Lower lobe of right lung (tissue), 2 donors: ENCODE measurements around the gene CDH15. TPM values are rescaled to one million over a fixed set of nuclear protein-coding genes. Genes with fewer than 3 reads are reported as not detected.

Experiments used
- ATAC-seq, 2 donors: fragments of 200-7000 bp; cut with Tn5 transposase; one replicate each; pipeline ENCODE4 v1.9.1; 2020 to 2022; ENCODE audit warnings: mild to moderate bottlenecking in 2 of 2, moderate library complexity in 2 of 2
- DNase-seq: peaks from one replicate; pipeline ENCODE4 v3.0.0-alpha.2; 2020
- H3K27ac ChIP-seq: fragments of 200-600 bp; one replicate; pipeline ENCODE4 v1.8.0; 2022
- H3K27me3 ChIP-seq: fragments of 200-600 bp; one replicate; pipeline ENCODE4 v1.8.0; 2022; ENCODE audit warnings: low read depth
- H3K36me3 ChIP-seq: fragments of 200-600 bp; one replicate; pipeline ENCODE4 v1.8.0; 2022; ENCODE audit warnings: mild to moderate bottlenecking
- H3K4me1 ChIP-seq: fragments of 200-600 bp; one replicate; pipeline ENCODE4 v1.8.0; 2022
- H3K4me3 ChIP-seq: fragments of 200-600 bp; one replicate; pipeline ENCODE4 v1.8.0; 2022; ENCODE audit warnings: mild to moderate bottlenecking
- H3K9me3 ChIP-seq: fragments of 200-600 bp; one replicate; pipeline ENCODE4 v1.8.0; 2022
- CTCF ChIP-seq: fragments of 200-600 bp; IDR thresholded peaks from one replicate; pipeline ENCODE4 v1.8.0; 2022; ENCODE audit warnings: antibody characterized with exemption, mild to moderate bottlenecking
- intact Hi-C: fragments of 100-400 bp; cut with DNase I; formaldehyde crosslinking; loops from one replicate; pipeline ENCODE4 v1.11.0; 2022
- total RNA-seq: library from RNA; stranded (reverse); fragmentation: NEBNext Ultra II Directional; extraction: Animal tissue kit (Norgen Biotek cat#: 25700); gene quantifications from one replicate; pipeline ENCODE4 v1.2.1, GENCODE V29; 2021
- donor health status: DM: no; HTN: yes; CAD: no; lungs with severe emphysema.

CDH15 gene
- total RNA-seq, 1 donor from 2014 or later = 0.50 TPM

GRCh38 chr16:89130448-89130847, 41.1 kb upstream of the CDH15 start:
- Histone ChIP-seq H3K36me3 (peaks cover 33% of the 10 kb centered on the region), H3K9me3 (no peaks in the 10 kb centered on the region), H3K4me3 (no peak overlapping the region), H3K27me3 (no peaks in the 10 kb centered on the region), H3K4me1 (no peaks in the 10 kb centered on the region), H3K27ac (no peak overlapping the region)
- no peak for ATAC-seq
- intact Hi-C loops = no loop called here
- no peak for TF ChIP-seq CTCF
- DNase-seq = no peak

- DNase-seq (peak; percentile 29), ATAC-seq (no peak)
- Histone ChIP-seq H3K9me3 (no peaks in the 10 kb centered on the region), H3K36me3 (peaks cover 44% of the 10 kb centered on the region), H3K27me3 (no peaks in the 10 kb centered on the region), H3K4me3 (no peak overlapping the region), H3K27ac (no peak overlapping the region), H3K4me1 (no peaks in the 10 kb centered on the region)
- no peak for TF ChIP-seq CTCF
- intact Hi-C loops = no loop called here
Observed at GRCh38 chr16:89131783-89132182, 39.8 kb upstream of the CDH15 start.

GRCh38 chr16:89132194-89133005, 39.1 kb upstream of the CDH15 start:
- Histone ChIP-seq H3K36me3 (peaks cover 46% of the 10 kb centered on the region), H3K9me3 (no peaks in the 10 kb centered on the region), H3K4me1 (no peaks in the 10 kb centered on the region), H3K4me3 (no peak overlapping the region), H3K27me3 (no peaks in the 10 kb centered on the region), H3K27ac (no peak overlapping the region)
- intact Hi-C loops = no loop called here
- peak; percentile 19 for DNase-seq
- peak in 1 of 2 donors; percentile 43 for ATAC-seq
- TF ChIP-seq CTCF = no peak

GRCh38 chr16:89133457-89134127, 38.0 kb upstream of the CDH15 start:
- Histone ChIP-seq H3K27me3 (no peaks in the 10 kb centered on the region), H3K4me1 (no peaks in the 10 kb centered on the region), H3K9me3 (no peaks in the 10 kb centered on the region), H3K4me3 (no peak overlapping the region), H3K27ac (no peak overlapping the region), H3K36me3 (peaks cover 46% of the 10 kb centered on the region)
- intact Hi-C loops = no loop called here
- DNase-seq = peak; percentile 24
- TF ChIP-seq CTCF = no peak
- no peak for ATAC-seq

- H3K36me3 ChIP-seq = peaks cover 51% of the 10 kb centered on the region
- peak; percentile 39 for DNase-seq
- H3K27ac ChIP-seq = no peak overlapping the region
- H3K4me1 ChIP-seq = no peaks in the 10 kb centered on the region
- no peaks in the 10 kb centered on the region for H3K27me3 ChIP-seq
- intact Hi-C loops = no loop called here
- ATAC-seq = no peak
- H3K4me3 ChIP-seq = no peak overlapping the region
- TF ChIP-seq CTCF = no peak
- no peaks in the 10 kb centered on the region for H3K9me3 ChIP-seq
Observed at GRCh38 chr16:89134269-89134668, 37.3 kb upstream of the CDH15 start.
